ENCODE results near the gene C1QTNF3.
A peak's percentile ranks its signal among the peaks of the same experiment; 100 is the strongest.
"Not testable (repeated sequence)": the region's sequence is repeated elsewhere in the genome, so short reads cannot be mapped to it uniquely, and the experiment has no call there.

C1QTNF3 gene

DNA sequence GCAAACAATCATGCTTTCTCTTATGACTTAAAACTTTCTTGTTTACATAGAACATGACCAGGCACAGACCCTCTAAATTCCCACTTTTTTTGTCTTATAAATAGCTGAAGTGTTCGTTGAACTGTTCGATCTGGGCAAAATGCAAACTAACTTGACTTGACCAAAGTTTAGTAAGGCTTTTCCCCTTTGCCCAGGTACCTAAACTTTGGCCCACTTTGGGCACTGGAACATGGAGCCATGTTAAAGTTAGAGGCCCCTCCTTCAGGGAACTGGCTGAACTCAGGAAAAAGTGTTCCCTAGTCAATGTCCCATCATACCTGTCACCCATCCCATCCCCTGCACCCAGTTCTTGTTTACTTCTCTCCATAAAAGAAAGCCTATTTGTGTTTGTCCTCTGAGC lies 25.8 kb downstream of the C1QTNF3 start:
- no peak for DNase-seq

DNA sequence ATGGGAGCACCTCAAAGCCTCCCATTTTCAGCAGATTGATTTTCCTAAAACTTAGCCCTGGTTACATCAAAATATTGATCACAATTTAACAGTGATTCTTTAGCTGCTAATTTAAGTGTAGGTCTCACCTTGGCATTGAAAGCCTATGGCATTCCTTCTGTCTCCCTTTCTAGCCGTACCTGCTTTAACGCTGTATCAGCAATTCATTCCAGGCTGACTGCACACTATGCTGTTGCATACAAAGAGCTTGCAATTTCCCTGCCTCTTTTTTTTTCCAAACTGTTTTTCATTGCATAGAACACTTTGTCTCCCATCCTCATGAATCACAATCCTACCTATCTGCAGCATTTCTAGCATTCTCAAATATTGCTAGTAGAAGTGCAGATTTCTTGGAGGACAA lies 26.3 kb downstream of the C1QTNF3 start:
- DNase-seq: no peak

DNA sequence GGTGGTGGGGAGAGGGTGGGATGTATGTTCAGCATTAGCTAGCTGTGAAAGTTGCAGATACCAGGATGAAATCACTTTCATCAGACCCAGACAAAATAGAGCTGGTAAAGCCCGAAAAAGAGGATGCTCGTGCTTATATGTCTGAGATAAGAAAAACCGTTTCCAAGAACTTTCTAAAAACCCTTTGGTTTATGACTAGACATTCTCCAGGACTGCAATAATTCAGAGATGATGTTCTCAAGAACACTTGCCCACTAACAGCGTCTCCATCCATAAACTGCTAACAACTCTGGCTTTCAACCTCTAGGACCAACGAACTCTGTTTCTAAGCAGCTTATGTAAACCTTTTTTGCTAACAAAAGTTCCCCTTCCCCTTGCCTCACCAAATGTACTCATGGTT lies 26.8 kb downstream of the C1QTNF3 start:
- DNase-seq: no peak

DNA sequence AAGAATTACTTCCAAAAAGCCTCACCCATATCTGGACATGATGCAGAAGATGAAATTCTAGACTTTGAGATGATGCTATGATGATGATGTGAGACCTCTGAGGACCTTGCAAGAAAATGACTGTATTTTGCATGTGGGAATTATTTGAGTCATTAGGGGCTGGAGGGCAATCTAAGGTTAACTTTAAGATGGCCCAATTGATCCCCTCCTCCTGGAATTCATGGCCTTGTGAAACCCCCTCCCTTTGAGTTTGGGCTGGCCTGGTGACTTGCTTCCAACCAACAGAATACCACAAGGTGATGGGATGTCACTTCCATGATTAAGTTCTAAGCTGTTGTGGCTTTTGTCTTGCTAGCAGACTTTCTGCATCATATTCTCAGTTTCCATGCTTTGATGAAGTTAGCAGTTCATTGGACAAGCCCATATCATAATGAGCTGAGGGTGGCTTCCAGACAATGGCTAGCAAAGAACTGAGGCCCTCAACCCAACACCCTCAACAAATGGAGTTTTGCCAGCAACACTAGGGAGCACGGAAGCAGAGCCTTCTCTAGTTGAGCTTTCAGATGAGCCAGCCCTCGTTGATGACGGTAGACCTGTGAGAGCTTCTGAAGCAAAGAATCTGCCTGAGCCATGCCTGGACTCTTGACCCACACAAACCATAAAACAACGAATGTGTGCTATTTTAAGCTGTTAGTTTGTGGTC lies 27.7 kb downstream of the C1QTNF3 start:
- no peak for DNase-seq

DNA sequence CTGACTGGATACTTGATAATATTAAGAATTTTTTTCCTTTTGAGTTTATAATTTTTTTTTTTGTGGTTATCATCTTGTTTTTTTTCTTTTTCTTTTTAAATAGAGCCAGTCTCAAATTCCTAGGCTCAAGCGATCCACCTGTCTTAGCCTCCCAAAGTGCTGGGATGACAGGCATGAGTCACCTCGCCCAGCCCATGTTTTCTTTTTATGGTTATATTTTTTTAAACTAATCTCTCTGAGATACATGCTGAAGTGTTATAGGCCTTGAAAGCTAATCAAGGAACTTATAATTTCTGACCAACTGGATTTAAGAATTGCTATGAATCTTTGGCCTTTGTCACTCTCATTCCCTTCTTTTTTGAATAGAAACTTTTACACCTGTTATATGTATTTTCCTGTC lies 28.4 kb downstream of the C1QTNF3 start:
- DNase-seq: no peak

DNA sequence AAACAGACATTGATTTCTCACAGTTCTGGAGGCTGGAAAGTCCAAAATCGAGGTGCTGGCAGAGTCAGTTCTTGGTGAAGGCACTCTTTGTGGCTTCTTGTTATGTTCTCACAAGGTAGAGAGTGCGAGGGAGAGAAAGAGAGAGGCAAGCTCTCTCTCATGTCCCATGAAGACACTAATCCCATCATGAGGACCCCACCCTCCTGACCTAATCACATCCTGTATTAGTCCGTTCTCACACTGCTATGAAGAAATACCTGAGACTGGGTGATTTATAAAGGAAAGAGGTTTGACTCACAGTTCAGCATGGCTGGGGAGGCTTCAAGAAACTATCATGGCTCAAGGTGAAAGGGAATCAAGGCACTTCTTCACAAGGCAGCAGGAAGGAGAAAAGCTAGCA lies 29.5 kb downstream of the C1QTNF3 start:
- DNase-seq: no peak

DNA sequence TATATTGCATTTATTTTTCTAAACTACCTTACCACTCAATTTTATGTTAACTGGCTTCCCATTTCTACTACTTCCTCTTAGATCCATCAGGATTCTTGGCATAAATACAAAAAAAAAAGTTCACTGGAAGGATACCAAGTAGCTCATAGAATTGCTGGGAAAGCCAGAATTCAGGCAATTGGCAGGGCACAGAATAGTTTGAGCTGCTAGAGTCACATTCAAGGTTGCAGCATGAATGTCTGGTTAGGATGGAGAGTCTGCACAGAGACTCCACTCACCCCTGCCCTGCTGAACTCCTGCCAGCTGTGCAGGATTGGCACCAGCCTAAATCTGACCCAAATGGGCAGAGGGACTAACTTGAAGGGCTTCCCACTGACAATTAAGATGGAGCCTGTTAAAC lies 30.2 kb downstream of the C1QTNF3 start:
- DNase-seq: no peak

DNA sequence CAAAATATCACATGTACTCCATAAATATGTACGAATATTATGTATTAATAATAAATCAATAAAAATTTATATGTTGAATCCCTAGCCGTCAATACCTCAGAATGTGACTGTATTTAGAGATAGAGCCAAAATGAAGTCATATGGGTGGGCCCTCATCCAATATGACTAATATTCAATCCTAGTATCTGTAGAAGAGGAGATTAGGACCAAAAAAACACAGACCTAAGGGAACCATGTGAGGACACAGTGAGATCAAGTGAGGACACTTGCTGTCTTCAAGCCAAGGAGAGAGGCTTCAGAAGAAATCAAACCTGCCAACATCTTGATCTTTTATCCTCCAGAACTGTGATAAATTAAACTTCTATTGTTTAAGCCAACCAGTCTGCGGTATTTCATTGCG lies 31.5 kb downstream of the C1QTNF3 start:
- no peak for DNase-seq

DNA sequence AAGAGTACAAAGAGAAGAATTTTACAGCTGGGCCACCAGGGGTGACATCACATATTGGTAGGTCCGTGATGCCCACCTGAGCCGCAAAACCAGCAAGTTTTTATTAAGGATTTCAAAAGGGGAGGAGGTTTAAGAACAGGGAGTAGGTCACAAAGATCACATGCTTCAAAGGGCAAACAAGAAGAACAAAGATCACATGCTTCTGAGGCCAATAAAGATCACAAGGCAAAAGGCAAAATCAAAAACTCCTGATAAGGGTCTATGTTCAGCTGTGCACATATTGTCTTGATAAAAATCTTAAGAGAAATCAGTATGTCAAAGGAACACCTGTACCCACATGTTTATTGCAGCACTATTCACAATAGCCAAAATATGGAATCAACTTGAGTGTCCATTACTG lies 32.9 kb downstream of the C1QTNF3 start:
- DNase-seq: not testable (repeated sequence)

DNA sequence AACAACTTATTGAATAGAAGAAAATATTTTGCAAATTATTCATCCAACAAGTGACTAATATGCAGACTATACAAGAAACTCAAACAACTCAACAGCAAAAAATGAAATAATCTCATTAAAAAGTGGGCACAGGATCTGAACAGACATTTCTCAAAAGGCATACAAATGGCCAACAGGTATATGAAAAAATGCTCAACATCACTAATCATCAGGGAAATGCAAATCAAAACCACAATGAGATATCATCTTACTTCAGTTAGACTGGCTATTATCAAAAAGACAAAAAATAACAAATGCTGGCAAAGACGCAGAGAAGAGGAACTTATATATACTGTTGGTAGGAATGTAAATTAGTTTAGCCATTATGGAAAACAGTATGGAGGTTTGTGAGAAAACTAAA lies 33.4 kb downstream of the C1QTNF3 start:
- DNase-seq: no peak

DNA sequence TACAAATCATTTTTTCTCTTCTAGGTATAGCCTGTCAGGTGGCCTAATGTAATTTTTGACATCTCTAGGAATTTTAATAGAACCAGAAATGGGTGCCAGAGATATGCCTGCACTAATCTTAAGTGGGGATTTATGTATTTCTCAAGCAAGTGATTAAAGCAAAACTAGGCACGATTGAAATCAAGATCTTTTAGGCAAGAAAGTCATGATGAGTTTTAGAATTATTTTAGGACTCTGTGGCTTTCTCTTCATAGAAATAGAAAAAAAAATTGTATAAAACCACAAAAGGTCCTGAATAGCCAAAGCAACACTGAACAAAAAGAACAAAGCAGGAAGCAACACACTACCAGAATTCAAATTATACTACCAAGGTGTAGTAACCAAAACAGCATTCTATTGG lies 34.2 kb downstream of the C1QTNF3 start:
- no peak for DNase-seq

DNA sequence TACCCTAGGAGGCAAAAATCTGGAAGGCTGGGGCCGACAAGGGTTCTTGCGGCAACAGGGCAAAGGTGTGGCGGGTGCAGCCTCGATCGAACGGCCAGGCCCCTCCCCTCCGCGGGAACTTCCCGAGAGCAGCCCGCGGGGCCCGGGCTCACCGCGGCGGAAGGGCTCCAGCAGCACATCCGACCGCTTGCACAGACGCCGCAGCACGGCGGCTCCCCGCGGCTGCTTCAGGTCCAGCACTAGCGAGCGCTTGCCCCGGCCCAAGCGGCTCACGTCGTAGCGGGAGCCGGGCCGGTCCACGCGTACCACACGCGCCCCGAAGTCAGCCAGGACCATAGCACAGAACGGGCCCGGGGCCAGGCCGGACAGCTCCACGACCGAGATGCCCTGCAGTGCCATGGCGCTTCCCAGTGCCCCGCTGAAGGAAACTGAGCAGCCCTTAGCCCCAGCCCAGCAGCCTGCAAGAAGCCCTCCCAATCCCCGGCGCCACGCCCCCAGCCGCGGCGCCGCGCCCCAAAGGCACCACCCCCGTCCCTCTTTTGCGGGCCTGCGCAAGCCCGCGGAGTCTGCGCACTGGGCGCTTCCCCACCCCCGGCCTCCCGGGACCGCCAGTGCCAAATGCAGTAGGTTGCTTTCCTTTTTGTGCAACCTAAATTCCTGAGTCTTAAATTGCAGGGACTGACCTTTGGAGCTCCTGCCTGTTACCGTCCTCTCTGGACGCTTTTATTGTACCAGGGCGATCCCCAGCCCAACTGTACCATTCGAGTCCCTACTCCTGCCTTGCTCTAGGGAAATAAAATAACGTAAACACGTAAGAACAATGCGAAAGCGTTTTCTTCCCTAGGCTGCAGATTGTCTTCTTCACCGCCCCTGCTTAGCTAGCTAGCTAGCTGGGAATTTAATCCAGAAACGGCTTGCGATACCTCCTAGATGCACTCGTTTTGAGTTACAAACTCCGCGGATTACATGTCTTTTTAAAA lies 35.1 kb downstream of the C1QTNF3 start, which contains the start of gene AMACR:
TSS of gene AMACR (minus strand) at position 430 of the 980 bp plus-strand sequence. CDS start at position 399, 31 bp downstream.
- peak; percentile 66 to 79 (median 73) for DNase-seq

DNA sequence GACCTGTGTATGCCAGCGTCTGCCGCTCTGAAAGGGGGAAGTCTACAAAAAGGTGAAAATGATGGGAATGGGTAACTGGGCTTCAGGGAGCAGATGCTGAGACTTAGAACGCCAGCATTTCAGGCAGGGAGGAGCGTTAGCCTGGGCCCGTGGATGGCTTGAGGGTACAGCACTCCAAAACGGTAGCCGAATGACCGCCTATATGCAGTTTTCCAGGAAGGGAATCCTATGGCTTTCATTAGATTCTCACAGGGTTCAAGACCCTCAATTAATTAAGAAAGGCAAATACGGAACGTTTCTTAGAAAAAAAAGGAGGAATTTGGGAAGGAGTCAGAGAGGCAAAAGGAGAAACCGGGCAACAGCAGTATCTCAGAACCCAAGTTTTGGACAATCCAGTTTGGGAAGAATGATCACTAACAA lies 35.8 kb downstream of the C1QTNF3 start:
- no peak for DNase-seq

DNA sequence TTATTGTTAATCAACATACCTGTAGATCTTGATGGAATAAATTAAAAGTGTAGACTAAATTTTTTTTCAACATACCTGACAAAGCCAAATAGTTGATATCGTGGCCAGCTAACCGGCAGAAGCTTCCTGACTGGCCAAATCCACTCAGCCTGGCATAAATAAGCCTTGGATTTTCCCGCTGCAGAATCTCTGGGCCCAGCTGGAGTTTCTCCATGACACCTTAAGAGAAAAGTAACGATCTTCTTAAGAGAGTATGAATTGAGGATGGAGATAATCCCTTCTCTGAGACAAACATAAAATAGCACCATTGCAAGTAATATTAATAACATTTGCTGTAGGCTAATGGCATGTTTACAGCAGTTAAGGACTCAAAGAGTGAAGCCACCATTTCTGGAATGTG lies 37.3 kb downstream of the C1QTNF3 start:
- DNase-seq: no peak

DNA sequence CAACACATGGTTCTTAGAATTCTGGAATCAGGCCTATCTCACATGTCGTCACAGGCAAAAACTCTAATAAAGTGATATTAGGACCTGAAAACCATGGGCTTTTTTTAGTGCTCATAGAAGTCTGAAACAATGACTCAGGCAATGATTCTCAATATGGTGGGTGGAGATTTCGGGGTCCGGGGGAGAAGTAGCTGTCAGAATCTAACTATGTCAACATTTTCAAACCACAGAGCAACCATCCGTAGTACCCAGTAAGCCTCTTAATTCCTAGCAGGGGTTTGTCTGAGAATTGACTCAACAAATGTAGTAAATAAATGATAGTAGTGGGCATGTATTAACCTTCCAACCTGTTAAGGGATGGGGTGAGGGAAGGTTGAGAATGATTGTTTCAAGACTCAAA lies 37.8 kb downstream of the C1QTNF3 start:
- no peak for DNase-seq

DNA sequence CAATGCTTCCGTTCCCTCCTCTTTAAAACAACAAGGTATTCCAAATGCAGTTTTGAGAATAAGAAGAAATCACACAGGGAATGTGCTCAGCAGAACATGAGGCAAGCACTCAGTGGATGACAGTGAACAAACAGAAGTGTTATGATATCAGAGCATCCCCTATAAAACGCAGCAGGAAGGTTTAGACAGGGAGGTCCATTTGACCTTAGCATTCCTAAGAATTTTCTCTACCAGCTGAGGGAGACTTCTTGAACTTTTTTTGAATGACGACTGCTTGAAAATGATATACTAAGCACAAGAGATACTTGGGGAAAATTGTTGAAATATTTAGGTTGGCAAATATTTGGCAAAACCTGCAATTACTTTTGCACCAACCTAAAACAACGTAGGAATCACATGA lies 39.1 kb downstream of the C1QTNF3 start:
- DNase-seq: no peak

DNA sequence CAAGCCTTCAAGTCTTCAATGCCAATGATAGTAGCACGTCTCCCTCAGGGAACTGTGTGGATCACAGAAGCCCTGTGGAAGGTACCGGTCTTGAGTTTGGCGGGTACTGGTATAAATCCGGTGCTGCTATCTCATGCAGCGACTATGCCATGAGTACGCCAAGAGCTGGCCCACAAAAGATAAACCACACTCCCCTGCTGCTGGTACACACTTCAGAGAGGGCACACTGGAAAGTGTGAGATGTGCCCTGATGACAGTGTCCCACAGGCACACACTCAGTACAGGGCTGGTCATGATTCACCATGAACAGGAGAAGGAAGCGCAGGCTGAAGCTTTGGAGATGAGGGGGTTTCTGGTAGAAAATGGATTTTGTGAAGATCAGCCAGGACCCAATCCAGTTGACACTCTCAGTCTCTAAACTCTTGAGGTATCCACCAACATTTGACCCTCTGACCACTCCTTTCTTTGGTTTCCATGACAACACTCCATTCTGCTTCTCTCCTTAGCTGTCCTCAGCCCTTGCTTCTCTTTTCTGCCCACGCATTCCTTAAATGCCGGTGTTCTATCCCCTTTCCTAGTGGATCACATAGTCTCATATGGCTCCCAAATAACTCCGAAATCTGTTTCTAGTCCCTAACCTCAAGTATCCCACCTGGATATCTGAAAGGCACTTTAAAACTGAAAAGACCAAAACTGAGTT lies 40.2 kb downstream of the C1QTNF3 start:
- no peak for DNase-seq

DNA sequence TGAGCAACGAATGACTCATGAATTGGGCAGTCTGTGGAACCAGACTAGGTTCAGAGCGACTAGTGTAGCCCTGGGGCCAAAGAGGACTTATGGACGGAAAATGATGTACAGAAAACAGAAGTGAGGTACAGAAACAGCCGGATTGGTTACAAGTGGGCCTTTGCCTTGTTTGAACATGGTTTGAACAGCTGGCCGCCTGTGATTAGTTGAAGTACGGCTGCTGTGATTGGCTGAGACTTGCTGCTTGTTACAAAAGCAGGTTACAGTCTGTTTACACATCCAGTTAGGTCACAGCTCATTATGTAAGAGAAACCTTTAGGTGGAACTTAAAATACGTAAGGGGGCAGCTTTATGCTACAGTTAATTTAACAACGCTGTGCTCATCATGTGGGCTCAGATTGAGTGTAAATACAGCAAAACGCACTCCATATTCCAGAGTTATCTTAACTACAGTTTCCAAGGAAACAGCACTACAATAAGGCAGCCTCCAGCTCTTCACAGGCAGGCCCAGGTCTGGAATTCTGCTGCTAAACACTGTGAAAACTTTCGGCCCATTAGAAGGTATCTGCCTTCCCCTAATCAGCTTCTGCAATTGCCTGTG lies 41.7 kb downstream of the C1QTNF3 start:
- DNase-seq: no peak

DNA sequence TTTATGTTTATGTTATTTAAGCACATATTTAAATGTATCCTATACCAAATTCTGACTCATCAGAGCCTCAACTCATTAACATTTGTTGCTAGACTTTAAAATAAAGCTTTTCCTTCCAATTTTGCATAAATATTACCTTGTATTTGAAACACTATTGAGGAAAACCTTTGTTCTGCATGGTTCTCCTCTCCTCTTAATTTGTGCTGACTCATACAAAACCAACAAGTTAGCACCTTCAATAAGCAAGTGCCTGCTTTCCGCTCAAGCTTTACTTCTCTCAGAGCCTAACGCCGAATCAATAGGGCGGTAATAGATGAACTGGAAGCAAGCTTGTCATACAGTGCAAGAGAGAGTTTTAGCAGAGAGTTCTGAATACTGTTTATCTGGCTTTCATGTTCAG lies 43.0 kb downstream of the C1QTNF3 start:
- no peak for DNase-seq

DNA sequence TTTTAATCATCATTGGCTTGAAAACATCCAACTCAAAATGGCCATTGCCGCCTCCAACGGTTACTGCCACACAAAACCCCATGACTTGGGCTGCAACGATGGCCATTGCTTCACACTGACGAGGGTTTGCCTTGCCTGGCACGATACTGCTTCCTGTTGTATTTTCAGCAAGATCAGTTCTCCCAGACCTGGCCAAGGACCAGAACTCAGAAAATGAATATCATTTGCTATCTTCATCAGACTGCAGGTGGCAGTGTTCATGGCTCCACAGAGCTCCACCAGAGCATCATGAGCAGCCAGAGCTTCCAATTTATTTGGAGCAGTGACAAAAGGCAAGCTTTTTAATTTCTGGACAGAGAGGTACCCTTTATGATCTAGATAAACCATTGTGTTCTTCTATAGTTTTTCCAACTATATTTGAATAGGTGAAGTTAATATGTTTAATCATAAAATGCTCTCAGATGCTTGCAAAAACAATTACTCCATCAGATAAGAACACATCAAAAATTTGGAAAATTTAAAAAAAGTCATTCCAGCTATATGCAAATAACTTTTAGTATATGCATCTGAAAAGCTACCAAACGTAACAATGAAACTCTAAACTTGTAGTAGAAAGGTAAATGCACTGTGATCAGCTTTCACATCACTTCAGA lies 45.6 kb downstream of the C1QTNF3 start:
- no peak for DNase-seq

DNA sequence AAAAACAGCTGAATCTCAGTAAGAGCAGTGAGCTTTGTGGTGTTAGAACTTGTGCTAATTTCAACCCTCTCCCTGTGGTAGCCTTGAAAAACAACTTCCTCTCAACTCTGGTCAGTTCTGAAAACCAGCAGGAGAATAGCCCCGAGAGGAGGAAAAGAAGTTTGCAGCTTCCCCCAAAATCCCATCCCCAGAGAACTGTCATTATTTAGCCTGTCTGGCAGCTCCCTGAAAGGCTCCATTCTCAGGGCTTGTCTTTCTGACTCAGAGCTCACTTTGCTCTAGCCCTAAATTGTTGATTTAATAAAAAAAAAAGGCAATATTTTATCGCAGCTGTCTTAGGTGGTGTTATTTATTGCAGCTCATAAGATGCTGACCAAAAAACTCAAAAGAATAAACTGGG lies 47.1 kb downstream of the C1QTNF3 start:
- DNase-seq: no peak

DNA sequence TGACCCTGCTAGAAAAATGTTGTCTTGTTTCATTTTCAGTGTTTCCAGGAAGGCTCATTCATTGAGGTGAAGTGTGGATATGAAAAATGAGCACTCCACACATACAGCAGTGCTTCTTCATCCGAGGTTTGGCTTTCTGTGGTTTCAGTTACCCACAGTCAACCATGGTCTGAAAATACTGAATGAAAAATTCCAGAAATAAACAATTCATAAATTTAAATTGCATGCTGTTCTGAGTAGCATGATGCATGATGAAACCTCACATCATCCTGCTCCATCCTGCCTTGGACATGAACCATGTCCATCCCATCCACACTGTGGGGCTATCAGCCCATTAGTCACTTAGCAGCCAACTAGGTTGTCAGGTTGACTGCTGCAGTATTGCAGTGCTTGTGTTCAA lies 48.2 kb downstream of the C1QTNF3 start:
- no peak for DNase-seq

DNA sequence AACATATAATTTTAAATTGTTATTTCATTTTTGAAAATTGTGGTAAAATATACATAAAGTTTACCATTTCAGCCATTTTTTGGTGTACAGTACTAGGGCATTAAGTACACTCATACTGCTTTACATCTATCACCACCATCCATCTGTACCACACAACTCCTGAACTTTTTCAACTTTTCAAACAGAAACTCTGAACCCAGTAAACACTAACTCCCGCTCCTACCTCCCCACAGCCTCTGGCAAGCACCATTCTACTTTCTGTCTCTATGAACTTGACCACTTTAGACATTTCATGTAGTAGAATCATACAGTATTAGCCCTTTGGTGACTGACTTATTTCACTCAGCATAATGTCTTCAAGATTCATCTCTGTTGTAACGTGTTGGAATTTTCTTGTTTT lies 50.1 kb downstream of the C1QTNF3 start:
- DNase-seq: no peak
